ENCODE data around the gene GAL3ST2.
"Not testable (repeated sequence)": the region's sequence is repeated elsewhere in the genome, so short reads cannot be mapped to it uniquely, and the experiment has no call there.

DNA sequence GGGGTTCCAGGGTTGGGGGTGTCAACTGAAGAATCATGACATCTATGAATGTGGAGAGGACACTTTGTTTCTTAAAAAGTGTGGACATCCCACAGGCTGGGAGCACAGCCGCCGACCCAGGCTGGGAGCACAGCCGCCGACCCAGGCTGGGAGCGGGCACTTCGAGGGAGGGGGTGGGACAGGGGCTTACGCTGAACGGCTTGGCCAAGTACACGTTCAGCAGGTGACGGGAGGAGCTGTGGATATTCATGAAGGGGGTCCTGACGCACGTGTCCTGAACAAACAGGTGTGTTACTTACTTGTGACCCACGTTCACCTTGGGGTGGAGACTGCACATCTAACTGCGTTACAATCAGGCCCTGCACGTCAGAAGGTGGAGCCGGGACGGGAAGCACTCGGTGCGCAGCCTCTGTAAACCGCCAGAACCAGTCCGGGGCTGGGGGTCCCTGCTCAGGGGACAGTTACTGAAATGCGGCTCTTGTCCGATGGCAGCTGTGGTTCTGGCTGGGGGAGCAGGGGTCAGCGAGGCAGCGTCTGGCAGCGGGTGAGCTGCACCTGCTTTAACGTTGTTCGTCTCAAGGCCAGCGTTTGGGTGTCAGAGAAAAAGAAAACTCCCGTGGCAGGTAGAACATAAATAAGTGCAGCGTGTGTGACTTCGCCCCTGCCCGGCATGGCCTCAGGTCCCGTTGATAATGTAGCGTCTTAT lies 23.7 kb downstream of the GAL3ST2 start:
- not testable (repeated sequence) for TF ChIP-seq EZH2 (IDR thresholded peaks at IDR 0.05); POLR2AphosphoS5 (IDR thresholded peaks at IDR 0.05; ENCODE audit: borderline replicate concordance, low read depth, low read length)

Measured in SK-N-MC (cell line).